Prostate gland (tissue), 2 donors: Measurements from ENCODE around the gene ALDH1B1.

Source experiments
- POLR2A ChIP-seq: fragments of 450-650 bp; IDR thresholded peaks from one replicate; pipeline ENCODE4 v1.6.1; 2016; ENCODE audit warnings: antibody characterized with exemption, mild to moderate bottlenecking
- POLR2AphosphoS5 ChIP-seq: sonication (generic); formaldehyde crosslinking; IDR thresholded peaks from one replicate; pipeline ENCODE4 v1.6.1; 2017; ENCODE audit warnings: antibody characterized with exemption
- TF ChIP-seq, protein P1 (sequence below), 4 experiments: fragments of 200-600 bp in 2 of 4; fragments of 450-650 bp in 2 of 4; sonication (generic) in 2 of 4; IDR thresholded peaks; 1 replicate in 3 of 4; 2 replicates in 1 of 4; pipeline ENCODE4 v1.5.1; 2016 to 2019; ENCODE audit warnings: antibody characterized with exemption in 4 of 4, mild to moderate bottlenecking in 2 of 4, moderate library complexity in 2 of 4

DNA sequence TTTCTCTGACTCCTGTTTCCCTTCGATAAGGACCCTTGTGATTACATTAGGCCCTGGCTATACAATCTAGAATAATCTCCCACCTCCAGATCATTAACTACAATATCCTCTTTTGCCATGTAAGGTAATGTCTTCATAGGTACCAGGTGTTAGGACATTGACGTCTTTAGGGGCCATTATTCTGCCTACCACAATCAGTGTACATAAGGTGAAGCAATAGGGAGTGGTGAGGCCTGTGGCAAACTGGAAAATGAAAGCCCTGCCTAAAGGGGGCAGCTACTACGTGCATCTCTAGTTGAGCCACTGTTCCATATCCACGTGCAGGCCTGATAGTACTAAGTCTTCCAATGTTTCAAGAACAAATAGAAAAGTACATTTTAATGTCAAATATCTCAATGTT lies 4.8 kb upstream of the ALDH1B1 start:
- TF ChIP-seq, protein P1, sequence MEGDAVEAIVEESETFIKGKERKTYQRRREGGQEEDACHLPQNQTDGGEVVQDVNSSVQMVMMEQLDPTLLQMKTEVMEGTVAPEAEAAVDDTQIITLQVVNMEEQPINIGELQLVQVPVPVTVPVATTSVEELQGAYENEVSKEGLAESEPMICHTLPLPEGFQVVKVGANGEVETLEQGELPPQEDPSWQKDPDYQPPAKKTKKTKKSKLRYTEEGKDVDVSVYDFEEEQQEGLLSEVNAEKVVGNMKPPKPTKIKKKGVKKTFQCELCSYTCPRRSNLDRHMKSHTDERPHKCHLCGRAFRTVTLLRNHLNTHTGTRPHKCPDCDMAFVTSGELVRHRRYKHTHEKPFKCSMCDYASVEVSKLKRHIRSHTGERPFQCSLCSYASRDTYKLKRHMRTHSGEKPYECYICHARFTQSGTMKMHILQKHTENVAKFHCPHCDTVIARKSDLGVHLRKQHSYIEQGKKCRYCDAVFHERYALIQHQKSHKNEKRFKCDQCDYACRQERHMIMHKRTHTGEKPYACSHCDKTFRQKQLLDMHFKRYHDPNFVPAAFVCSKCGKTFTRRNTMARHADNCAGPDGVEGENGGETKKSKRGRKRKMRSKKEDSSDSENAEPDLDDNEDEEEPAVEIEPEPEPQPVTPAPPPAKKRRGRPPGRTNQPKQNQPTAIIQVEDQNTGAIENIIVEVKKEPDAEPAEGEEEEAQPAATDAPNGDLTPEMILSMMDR (IDR thresholded peaks at IDR 0.05): no peak
- no peak for TF ChIP-seq POLR2A
- TF ChIP-seq POLR2AphosphoS5: no peak
